GM18526 (cell line): ENCODE data around the gene MTCH2.

ENCODE experiments used
- POLR2A ChIP-seq: IDR thresholded peaks from 3 replicates; pipeline ENCODE4 v1.6.1; 2011; ENCODE audit not compliant: insufficient read length; ENCODE audit errors: extremely low read depth

MTCH2 gene

GRCh38 chr11:47649276-47649675 is 6.9 kb upstream of the MTCH2 start:
- TF ChIP-seq POLR2A = no peak

GRCh38 chr11:47646019-47646418 is 3.7 kb upstream of the MTCH2 start:
- no peak for TF ChIP-seq POLR2A

- TF ChIP-seq POLR2A = no peak
These were observed 3.1 kb upstream of the MTCH2 start for GRCh38 chr11:47645500-47645899.

GRCh38 chr11:47641600-47642098 is 710 bp downstream of the MTCH2 start:
- TF ChIP-seq POLR2A = no peak

- TF ChIP-seq POLR2A = no peak
These were observed 10.9 kb downstream of the MTCH2 start for GRCh38 chr11:47631473-47631872.

- TF ChIP-seq POLR2A = no peak
These were observed 14.3 kb downstream of the MTCH2 start for GRCh38 chr11:47628026-47628425.

- no peak for TF ChIP-seq POLR2A
These were observed 16.1 kb downstream of the MTCH2 start for GRCh38 chr11:47626234-47626633.

GRCh38 chr11:47620836-47621378 is 21.5 kb downstream of the MTCH2 start:
- TF ChIP-seq POLR2A = no peak

- TF ChIP-seq POLR2A = no peak
These were observed 24.9 kb downstream of the MTCH2 start for GRCh38 chr11:47617417-47617809.

GRCh38 chr11:47616726-47617416 is 25.5 kb downstream of the MTCH2 start:
- no peak for TF ChIP-seq POLR2A

GRCh38 chr11:47615249-47615648 is 27.1 kb downstream of the MTCH2 start:
- no peak for TF ChIP-seq POLR2A

- no peak for TF ChIP-seq POLR2A
These were observed 31.0 kb downstream of the MTCH2 start for GRCh38 chr11:47611348-47611794.

- TF ChIP-seq POLR2A = no peak
These were observed 32.7 kb downstream of the MTCH2 start for GRCh38 chr11:47609675-47610074.

GRCh38 chr11:47607380-47607779 is 35.0 kb downstream of the MTCH2 start:
- no peak for TF ChIP-seq POLR2A

GRCh38 chr11:47606731-47607130 is 35.6 kb downstream of the MTCH2 start:
- no peak for TF ChIP-seq POLR2A

- no peak for TF ChIP-seq POLR2A
These were observed 36.4 kb downstream of the MTCH2 start for GRCh38 chr11:47605921-47606320.

- no peak for TF ChIP-seq POLR2A
These were observed 39.1 kb downstream of the MTCH2 start for GRCh38 chr11:47603295-47603694.
